ENCODE results near the gene PNPLA4.

- no peak for TF ChIP-seq TCF7L2 (IDR thresholded peaks at IDR 0.05; ENCODE audit: low read depth, low read length)
- TF ChIP-seq CTCF (IDR thresholded peaks at IDR 0.05), result no peak
These were observed 18.4 kb downstream of the PNPLA4 start for GRCh38 chrX:7908821-7909220.

All from Panc1 (cell line).